Measurements from ENCODE around the gene LZTR1. TPM values are rescaled to one million over a fixed set of nuclear protein-coding genes. Genes with fewer than 3 reads are reported as not detected.

The LZTR1 gene
- total RNA-seq, 1 experiment from 2014 or later: 39.9 TPM

DNA sequence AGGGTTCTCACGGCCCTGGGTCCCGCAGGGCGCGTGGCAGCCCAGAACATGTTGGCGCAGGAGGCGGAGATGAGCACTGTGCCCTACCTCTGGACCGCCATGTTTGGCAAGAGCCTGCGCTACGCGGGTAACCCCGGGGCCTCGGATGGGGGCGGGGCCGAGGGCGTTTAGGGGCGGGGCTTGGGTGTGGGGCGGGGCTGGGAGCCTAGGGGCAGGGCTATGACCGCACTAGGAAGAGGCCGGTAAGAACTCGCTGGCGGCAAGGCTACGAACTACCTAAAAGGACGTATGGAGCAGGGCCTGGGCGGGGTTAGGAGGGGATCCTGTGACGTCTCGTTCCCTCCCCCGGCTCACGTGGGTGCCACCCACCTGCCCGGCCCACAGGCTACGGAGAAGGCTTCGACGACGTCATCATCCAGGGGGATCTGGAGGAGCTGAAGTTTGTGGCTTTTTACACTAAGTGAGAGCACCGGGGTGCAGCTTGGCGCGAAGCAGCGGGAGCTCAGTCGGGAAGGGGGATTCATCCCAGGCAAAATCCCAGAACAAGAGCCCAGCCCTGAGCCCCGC lies 2.8 kb upstream of the LZTR1 start:
- H3K27ac ChIP-seq: no peak overlapping the region
- H3K9me3 ChIP-seq (replicated peaks): 0 out of 2 replicates have a peak, but pooled peaks cover 3% of the 10 kb centered on the region
- no peaks in the 10 kb centered on the region for H3K27me3 ChIP-seq
- H3K4me3 ChIP-seq: no peak overlapping the region
- DNase-seq: no peak
- H3K36me3 ChIP-seq: no peaks in the 10 kb centered on the region
- H3K4me1 ChIP-seq: peaks cover 3% of the 10 kb centered on the region; the same call in 1 of the 2 replicates

DNA sequence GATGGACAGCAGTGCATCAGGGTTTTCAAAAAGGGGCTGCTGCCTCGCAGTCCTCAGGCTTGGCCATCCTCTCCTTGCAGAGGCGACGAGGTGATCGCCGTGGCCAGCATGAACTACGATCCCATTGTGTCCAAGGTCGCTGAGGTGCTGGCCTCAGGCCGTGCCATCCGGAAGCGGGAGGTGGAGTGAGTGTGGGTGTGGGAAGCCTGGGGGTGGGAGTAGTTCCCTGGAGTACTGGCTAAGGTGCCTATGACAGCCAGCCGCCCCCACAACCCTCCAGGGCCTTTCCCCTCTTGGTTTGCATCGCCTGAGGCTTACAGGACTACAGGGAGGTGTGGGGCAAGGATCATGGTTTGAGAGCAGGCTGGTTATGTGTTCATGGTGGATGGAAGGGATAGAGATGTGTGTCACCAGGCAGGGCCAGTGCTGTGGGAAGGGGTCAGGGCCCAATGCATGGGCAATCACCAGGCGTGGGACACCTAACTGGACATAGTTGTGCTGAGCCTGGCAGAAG lies 2.1 kb upstream of the LZTR1 start:
- Histone ChIP-seq H3K36me3 (no peaks in the 10 kb centered on the region), H3K27ac (no peak overlapping the region), H3K27me3 (no peaks in the 10 kb centered on the region), H3K9me3 (replicated peaks) (0 out of 2 replicates have a peak, but pooled peaks cover 3% of the 10 kb centered on the region), H3K4me3 (no peak overlapping the region), H3K4me1 (peaks cover 3% of the 10 kb centered on the region; the same call in 1 of the 2 replicates)
- DNase-seq: no peak

DNA sequence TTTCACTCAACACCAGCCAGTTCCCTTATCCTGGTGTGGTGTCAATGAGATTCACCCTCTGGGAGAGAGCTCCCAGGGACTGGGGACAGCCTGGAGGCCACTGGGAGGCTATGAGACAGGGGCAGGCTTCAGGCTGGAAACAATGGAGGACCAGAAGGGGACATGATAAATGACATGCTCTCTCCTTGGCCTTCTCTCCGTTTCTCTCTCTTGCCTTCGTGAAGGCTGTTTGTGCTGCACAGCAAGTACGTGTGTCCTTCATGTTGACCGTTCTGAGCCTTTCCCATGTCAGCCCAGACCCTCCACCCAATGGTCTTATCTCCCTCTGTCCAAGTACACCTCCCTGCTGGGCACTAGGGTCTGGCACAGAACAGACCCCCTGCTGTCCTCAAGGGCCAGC lies 1.6 kb upstream of the LZTR1 start:
- no peak for DNase-seq
- Histone ChIP-seq H3K4me1 (peaks cover 3% of the 10 kb centered on the region; the same call in 1 of the 2 replicates), H3K4me3 (no peak overlapping the region), H3K9me3 (replicated peaks) (0 out of 2 replicates have a peak, but pooled peaks cover 3% of the 10 kb centered on the region), H3K36me3 (no peaks in the 10 kb centered on the region), H3K27me3 (no peaks in the 10 kb centered on the region), H3K27ac (no peak overlapping the region)

DNA sequence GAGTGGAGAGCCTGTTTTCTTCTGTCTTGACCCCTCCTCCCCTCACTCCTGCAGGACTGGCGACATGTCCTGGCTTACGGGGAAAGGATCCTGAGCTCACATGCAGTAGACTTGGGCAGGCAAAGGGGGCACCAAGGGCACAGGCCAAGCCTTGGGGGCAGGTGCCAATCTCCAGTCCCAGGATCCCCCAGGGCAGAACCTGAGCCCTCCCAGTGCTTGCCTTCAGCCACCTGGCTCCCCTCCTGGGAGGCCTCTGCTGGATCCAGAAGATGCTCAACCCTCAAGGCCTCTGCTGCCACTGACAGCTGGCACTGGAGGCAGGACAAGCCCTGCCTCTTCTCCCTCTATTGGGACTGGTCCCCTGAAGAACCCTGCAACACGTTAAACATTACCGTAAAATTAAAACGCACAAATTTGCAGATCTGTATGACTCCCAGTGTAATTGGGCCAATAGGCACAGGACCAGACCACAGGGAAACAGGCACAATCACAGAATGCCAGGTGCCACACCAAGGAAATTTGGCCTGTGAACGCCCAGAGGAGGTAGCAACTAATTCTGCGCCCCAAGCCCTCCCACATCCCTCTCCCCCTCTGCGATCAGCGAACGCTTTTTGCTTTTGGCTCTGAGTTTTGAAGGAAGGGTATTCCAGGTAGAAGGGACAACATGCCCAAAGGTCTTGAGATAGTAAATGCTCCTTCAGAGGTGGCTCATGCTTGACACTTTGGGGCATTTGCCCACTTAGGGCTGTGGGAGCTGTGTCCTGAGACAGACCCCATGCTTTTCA lies 967 bp upstream of the LZTR1 start:
- Histone ChIP-seq H3K27ac (peak overlapping the region; percentile 83), H3K27me3 (no peaks in the 10 kb centered on the region), H3K4me3 (peak overlapping the region; percentile 79), H3K36me3 (no peaks in the 10 kb centered on the region), H3K9me3 (replicated peaks) (0 out of 2 replicates have a peak, but pooled peaks cover 3% of the 10 kb centered on the region), H3K4me1 (peaks cover 3% of the 10 kb centered on the region; the same call in 1 of the 2 replicates)
- DNase-seq: no peak

DNA sequence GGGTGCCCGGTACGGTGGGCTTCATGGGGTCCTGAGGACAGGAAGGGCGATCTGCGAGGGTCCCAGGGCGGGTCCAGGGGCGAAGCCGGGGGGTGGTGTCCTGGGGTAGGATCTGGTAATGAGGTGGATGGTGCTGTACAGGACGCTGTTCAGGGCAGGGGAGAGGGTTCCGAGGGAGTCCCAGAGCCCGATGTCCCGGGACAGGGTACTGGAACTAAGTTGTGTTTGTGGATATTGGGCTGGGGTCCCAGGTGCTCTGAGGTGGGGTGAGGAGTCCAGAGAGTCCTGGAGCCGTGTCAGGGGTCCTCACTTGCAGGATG lies 426 bp downstream of the LZTR1 start:
- 0 out of 2 replicates have a peak, but pooled peaks cover 3% of the 10 kb centered on the region for H3K9me3 ChIP-seq (replicated peaks)
- H3K4me1 ChIP-seq: peaks cover 3% of the 10 kb centered on the region; the same call in 1 of the 2 replicates
- no peak for DNase-seq
- 0 out of 2 replicates have a peak, but pooled peaks cover 4% of the 10 kb centered on the region for H3K36me3 ChIP-seq
- peak overlapping the region; percentile 83 for H3K27ac ChIP-seq
- H3K27me3 ChIP-seq: no peaks in the 10 kb centered on the region
- peak overlapping the region; percentile 79 for H3K4me3 ChIP-seq

DNA sequence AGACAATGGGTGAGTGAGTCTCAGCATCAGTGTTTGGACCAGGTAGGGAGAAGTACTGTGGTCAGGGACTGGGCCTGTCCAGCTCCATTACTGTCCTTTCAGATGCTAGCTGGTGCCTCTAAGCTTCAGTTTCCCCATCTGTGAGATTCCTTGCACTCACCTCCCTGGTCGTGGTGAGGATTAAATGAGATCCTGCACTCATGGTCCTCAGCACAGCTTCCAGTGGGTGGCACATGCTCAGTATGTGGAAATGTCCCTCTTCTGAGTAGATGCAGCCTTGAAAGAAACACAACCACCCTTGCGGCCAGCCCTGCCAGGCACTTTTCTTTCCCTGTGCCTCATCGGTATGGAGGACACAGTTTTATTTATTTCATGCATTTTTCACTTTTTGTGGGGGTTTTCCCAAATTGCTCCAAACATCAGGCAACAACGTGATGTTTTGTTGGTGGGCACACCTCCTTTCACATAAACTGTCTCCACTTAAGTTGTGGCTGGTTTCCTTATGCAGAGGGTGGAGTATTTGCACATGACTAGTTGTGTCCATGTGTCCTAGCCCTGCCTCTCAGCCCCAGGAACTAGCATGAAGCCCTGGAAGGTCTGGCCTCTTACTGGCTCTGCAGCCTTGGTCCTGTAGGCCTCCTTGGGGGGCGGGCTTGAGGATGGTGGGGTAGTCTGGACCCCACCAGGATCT lies 1.1 kb downstream of the LZTR1 start:
- H3K27ac ChIP-seq: no peak overlapping the region
- H3K4me1 ChIP-seq: peaks cover 3% of the 10 kb centered on the region; the same call in 1 of the 2 replicates
- H3K4me3 ChIP-seq: peak overlapping the region; percentile 79
- 0 out of 2 replicates have a peak, but pooled peaks cover 3% of the 10 kb centered on the region for H3K9me3 ChIP-seq (replicated peaks)
- DNase-seq: no peak
- H3K36me3 ChIP-seq: 0 out of 2 replicates have a peak, but pooled peaks cover 4% of the 10 kb centered on the region
- H3K27me3 ChIP-seq: no peaks in the 10 kb centered on the region

DNA sequence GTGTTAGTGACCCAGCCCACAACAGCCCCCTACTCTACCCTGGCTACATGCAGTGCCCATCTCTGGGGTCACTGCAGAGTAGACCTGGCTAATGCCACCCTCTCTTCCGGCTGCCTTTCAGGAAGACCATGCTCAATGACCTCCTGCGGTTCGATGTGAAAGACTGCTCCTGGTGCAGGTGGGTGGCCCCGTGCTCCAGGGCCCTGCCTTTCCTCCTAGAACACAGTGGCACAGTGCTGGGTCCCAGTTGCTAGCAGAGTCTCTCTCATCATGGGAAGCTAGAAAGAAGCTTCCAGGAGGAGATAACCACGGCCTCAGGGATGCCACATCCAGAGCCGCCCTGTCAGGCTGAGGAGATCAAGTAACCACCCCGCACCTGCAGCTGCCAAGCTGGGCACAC lies 3.6 kb downstream of the LZTR1 start:
- no peak for DNase-seq
- Histone ChIP-seq H3K4me1 (peaks cover 3% of the 10 kb centered on the region; the same call in 1 of the 2 replicates), H3K4me3 (no peak overlapping the region), H3K9me3 (replicated peaks) (no peaks in the 10 kb centered on the region), H3K27me3 (no peaks in the 10 kb centered on the region), H3K36me3 (0 out of 2 replicates have a peak, but pooled peaks cover 4% of the 10 kb centered on the region), H3K27ac (no peak overlapping the region)

DNA sequence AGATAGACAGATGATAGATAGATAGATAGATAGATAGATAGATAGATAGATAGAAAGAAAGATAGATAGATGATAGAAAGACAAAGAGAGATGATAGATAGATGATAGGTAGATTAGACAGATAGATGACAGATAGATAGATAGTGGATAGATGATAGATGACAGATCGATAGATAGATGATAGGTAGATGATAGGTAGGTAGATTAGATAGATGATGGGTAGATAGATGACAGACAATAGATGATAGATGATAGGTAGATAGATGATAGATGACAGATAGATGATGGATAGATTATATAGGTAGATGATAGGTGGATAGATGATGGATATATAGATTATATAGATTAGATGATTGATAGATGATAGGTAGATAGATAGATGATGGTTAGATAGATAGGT lies 4.3 kb downstream of the LZTR1 start:
- no peak for DNase-seq
- Histone ChIP-seq H3K36me3 (0 out of 2 replicates have a peak, but pooled peaks cover 4% of the 10 kb centered on the region), H3K4me1 (no peaks in the 10 kb centered on the region; the same call in 1 of the 2 replicates), H3K27me3 (no peaks in the 10 kb centered on the region), H3K4me3 (no peak overlapping the region), H3K9me3 (replicated peaks) (no peaks in the 10 kb centered on the region), H3K27ac (no peak overlapping the region)

DNA sequence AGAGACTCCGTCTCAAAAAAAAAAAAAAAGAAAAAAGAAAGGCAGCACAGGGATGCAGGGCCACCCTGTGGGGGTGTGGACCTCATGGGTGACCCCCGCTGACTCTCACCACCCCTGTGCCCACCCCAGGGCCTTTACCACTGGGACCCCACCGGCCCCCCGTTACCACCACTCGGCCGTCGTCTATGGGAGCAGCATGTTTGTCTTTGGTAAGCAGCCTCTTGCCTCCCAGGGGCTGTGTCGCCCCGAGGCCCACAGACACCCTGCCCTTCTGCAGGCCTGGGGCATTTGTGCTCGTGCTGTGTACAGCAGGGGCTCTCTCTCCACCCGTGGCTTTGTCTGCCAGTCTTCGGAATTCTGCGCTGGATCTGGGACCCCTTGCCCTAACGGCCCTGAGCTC lies 5.3 kb downstream of the LZTR1 start:
- Histone ChIP-seq H3K27ac (no peak overlapping the region), H3K27me3 (no peaks in the 10 kb centered on the region), H3K9me3 (replicated peaks) (no peaks in the 10 kb centered on the region), H3K36me3 (0 out of 2 replicates have a peak, but pooled peaks cover 4% of the 10 kb centered on the region), H3K4me3 (no peak overlapping the region), H3K4me1 (no peaks in the 10 kb centered on the region)
- DNase-seq: no peak

DNA sequence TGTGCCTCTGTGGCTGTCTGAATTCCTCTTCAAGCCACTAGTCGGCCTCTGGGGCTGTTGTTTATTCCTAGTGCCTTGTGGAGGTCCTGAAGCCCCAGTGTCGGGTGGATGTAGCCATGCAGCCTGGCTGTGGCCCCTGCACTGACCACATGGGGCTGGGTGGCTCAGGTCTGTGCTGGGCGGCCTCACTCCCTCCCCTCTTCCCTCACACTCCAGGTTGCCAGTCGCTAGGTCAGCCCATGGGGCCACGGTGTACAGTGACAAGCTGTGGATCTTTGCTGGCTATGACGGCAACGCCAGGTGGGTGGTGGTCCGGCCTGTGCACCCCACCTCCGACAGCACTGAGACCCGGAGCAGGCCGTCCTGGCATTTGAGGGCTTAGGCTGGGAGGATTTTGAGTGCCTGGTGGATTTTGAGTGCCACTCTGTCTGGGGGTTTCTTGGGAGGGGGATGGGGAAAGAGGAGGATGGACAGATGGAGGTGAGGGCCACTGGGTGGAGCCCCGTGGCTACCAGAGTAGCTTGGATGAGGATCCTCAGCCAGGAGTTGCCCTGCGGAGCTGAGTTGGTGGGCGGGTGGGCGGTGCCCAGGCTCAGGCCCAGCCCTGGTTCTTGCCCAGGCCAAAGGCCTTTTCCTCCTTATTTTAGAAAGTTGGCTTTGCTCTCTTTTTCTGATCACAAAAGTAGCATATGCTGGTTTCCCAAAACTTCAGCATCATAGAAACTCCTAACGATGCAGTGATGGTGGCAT lies 6.7 kb downstream of the LZTR1 start:
- Histone ChIP-seq H3K9me3 (replicated peaks) (no peaks in the 10 kb centered on the region), H3K4me1 (no peaks in the 10 kb centered on the region), H3K36me3 (0 out of 2 replicates have a peak, but pooled peaks cover 4% of the 10 kb centered on the region), H3K27ac (no peak overlapping the region), H3K4me3 (no peak overlapping the region), H3K27me3 (no peaks in the 10 kb centered on the region)
- DNase-seq: no peak

DNA sequence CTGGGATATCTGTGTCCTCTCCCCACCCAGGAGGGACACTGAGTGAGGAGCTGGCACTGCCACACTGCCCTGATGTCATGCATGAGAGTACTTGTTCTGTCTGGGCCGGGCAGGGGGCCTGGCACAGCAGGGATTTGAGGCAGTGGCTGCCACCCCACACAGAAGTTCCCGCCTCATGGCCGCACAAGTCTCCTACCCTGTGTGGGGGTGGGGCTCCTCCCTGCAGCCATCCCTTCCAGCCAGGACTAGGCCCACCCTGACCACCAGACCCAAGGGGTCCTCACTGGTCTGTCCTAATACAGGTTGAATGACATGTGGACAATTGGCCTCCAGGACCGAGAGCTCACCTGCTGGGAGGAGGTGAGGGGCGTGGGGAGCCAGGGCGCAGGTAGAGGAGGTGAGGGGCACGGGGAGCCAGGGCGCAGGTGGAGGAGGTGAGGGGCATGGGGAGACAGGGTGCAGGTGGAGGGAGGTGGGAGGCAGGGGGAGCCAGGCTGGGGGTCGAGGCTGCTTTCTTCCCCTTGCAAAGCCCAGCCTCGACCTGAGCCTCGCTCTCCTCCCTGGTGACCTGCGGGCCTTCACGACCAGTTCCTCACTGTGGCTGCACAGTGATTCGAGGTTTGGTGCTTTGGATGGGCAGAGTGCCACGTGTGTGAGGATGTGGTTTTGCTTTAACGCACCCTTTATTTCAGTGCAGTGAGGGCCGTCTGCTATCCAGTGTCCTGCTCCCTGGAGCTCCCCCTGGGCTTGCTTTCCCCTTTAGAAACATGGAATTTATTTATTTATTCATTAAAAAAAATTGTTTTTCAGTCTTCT lies 7.4 kb downstream of the LZTR1 start:
- no peaks in the 10 kb centered on the region for H3K9me3 ChIP-seq (replicated peaks)
- DNase-seq: no peak
- no peaks in the 10 kb centered on the region for H3K4me1 ChIP-seq
- no peak overlapping the region for H3K27ac ChIP-seq
- no peak overlapping the region for H3K4me3 ChIP-seq
- no peaks in the 10 kb centered on the region for H3K27me3 ChIP-seq
- 0 out of 2 replicates have a peak, but pooled peaks cover 4% of the 10 kb centered on the region for H3K36me3 ChIP-seq

DNA sequence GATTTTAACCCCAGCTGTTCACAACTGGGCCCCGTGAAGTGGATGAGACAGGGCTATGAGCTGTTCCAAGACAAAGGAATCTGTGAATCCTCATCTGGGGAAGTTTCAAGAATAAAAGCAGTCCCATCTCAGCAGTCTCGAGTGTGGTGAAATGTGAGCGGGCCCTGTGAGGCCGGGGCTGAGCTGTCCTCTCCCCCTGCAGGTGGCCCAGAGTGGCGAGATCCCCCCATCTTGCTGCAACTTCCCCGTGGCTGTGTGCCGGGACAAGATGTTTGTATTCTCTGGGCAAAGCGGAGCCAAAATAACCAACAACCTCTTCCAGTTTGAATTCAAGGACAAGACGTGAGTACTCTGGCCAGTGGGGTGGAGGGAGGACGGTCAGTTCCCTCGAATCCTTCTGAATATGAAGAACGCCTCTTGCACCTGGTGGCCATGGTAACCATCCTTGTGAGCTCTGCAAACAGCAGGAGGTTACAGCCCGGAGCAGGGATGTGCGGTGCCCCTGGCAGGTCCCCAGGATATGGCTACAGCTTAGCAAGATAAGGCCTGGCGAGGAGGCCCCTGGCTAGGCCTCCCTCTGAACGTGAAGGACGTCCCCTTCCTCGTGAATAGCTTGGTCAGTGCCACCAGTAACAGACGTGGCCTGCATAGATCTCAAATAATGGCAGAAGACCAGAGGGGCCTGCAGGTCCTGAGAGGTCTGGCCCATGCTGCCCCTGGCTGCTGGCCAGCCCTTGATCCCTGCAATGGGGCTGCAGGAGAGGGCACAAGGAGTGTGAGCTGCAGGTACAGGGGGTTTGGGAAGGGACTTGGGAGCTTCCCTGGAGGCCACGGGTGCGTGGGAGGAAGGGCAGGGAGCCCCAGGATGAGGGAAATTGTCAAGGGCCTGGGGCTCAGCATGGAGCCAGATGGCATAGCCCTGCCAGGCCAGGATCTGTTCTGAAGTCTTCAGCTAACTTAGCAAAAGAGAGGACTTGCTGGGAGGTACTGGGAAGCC lies 8.4 kb downstream of the LZTR1 start:
- DNase-seq: no peak
- Histone ChIP-seq H3K9me3 (replicated peaks) (no peaks in the 10 kb centered on the region), H3K36me3 (0 out of 2 replicates have a peak, but pooled peaks cover 4% of the 10 kb centered on the region), H3K27me3 (no peaks in the 10 kb centered on the region), H3K4me3 (no peak overlapping the region), H3K27ac (no peak overlapping the region), H3K4me1 (no peaks in the 10 kb centered on the region)
